ENCODE data around the gene GTSE1. TPM values are rescaled to one million over a fixed set of nuclear protein-coding genes. Genes with fewer than 3 reads are reported as not detected.

Gene GTSE1
- total and polyA plus RNA-seq, 2 of the 13 experiments (the other 11 are each of a cell fraction or from before 2014, with no cell fraction given): 10.7 to 13.5 TPM

DNA sequence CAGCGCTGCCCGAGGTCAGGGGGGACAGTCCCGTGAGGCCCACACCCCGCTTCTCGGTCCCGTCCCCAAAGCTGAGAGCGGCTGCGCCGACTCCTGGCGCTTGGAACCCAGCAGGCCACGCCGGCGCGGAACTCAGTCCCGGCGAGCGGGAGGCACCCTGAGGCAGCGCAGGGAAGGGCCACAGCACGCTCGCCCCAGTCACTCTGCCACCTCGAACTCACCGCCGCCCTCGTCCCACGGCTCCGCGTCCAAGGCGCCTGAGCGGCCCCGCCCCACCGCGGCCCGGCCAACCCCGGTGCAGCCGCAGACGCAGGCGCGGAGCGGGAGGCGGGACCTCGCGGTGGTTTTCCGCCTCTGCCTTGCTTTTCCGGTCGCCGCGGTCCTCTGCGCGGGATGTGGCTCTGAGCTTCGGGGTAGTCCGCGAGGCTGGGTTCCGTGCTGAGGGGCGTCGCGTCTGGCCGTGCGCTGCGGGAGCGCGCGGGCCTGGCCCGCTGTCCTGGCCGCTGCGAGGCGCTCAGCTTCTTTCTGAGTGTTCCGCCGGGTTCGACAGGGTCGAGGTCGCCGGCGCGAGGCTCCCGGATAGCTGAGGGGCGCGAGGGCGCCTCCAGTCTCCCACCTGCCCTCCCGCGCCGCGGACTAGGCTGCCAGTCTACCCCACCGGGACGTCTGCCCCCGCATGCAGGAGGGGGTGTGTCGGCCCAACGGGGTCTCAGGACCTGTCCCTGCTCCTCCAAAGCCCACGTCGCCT, 46.5 kb upstream of the GTSE1 start, which contains the start of gene CDPF1 (continued):
- TF ChIP-seq, protein P1, sequence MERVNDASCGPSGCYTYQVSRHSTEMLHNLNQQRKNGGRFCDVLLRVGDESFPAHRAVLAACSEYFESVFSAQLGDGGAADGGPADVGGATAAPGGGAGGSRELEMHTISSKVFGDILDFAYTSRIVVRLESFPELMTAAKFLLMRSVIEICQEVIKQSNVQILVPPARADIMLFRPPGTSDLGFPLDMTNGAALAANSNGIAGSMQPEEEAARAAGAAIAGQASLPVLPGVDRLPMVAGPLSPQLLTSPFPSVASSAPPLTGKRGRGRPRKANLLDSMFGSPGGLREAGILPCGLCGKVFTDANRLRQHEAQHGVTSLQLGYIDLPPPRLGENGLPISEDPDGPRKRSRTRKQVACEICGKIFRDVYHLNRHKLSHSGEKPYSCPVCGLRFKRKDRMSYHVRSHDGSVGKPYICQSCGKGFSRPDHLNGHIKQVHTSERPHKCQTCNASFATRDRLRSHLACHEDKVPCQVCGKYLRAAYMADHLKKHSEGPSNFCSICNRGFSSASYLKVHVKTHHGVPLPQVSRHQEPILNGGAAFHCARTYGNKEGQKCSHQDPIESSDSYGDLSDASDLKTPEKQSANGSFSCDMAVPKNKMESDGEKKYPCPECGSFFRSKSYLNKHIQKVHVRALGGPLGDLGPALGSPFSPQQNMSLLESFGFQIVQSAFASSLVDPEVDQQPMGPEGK (CRISPR knock-in tag; IDR thresholded peaks at IDR 0.05): peak; percentile 30; the same call in 1 of the 2 replicates
- TF ChIP-seq ARNT2 (CRISPR knock-in tag; IDR thresholded peaks at IDR 0.05; ENCODE audit: low read depth) (peak; percentile 95), MAX (IDR thresholded peaks at IDR 0.05) (peak; percentile 91), ZBTB33 (CRISPR knock-in tag; IDR thresholded peaks at IDR 0.05) (no peak), ZBTB7A (CRISPR knock-in tag; IDR thresholded peaks at IDR 0.05) (peak; percentile 73), ZMAT3 (CRISPR knock-in tag; conservative IDR thresholded peaks at IDR 0.05) (peak; percentile 96), RELA (CRISPR knock-in tag; IDR thresholded peaks at IDR 0.05) (no peak), ZNF44 (CRISPR knock-in tag; IDR thresholded peaks at IDR 0.05) (no peak), ZNF605 (CRISPR knock-in tag; IDR thresholded peaks at IDR 0.05) (no peak; the same call in 1 of the 2 replicates), XBP1 (CRISPR knock-in tag; IDR thresholded peaks at IDR 0.05) (no peak), ZNF530 (CRISPR knock-in tag; IDR thresholded peaks at IDR 0.05; ENCODE audit: low read depth) (no peak), MAFG (CRISPR knock-in tag; IDR thresholded peaks at IDR 0.05) (no peak), CBX1 (IDR thresholded peaks at IDR 0.05; ENCODE audit: low read depth) (peak; percentile 90), ZNF546 (CRISPR knock-in tag; conservative IDR thresholded peaks at IDR 0.05) (peak; percentile 83; the same call in 1 of the 2 replicates), ZNF329 (CRISPR knock-in tag; IDR thresholded peaks at IDR 0.05; ENCODE audit: low read depth) (peak; percentile 88), ZSCAN22 (CRISPR knock-in tag; IDR thresholded peaks at IDR 0.05) (no peak), ZFP36L2 (CRISPR knock-in tag; IDR thresholded peaks at IDR 0.05) (no peak)
- TF ChIP-seq, protein P2, sequence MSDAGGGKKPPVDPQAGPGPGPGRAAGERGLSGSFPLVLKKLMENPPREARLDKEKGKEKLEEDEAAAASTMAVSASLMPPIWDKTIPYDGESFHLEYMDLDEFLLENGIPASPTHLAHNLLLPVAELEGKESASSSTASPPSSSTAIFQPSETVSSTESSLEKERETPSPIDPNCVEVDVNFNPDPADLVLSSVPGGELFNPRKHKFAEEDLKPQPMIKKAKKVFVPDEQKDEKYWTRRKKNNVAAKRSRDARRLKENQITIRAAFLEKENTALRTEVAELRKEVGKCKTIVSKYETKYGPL (CRISPR knock-in tag; IDR thresholded peaks at IDR 0.05): no peak
- TF ChIP-seq, protein P3, sequence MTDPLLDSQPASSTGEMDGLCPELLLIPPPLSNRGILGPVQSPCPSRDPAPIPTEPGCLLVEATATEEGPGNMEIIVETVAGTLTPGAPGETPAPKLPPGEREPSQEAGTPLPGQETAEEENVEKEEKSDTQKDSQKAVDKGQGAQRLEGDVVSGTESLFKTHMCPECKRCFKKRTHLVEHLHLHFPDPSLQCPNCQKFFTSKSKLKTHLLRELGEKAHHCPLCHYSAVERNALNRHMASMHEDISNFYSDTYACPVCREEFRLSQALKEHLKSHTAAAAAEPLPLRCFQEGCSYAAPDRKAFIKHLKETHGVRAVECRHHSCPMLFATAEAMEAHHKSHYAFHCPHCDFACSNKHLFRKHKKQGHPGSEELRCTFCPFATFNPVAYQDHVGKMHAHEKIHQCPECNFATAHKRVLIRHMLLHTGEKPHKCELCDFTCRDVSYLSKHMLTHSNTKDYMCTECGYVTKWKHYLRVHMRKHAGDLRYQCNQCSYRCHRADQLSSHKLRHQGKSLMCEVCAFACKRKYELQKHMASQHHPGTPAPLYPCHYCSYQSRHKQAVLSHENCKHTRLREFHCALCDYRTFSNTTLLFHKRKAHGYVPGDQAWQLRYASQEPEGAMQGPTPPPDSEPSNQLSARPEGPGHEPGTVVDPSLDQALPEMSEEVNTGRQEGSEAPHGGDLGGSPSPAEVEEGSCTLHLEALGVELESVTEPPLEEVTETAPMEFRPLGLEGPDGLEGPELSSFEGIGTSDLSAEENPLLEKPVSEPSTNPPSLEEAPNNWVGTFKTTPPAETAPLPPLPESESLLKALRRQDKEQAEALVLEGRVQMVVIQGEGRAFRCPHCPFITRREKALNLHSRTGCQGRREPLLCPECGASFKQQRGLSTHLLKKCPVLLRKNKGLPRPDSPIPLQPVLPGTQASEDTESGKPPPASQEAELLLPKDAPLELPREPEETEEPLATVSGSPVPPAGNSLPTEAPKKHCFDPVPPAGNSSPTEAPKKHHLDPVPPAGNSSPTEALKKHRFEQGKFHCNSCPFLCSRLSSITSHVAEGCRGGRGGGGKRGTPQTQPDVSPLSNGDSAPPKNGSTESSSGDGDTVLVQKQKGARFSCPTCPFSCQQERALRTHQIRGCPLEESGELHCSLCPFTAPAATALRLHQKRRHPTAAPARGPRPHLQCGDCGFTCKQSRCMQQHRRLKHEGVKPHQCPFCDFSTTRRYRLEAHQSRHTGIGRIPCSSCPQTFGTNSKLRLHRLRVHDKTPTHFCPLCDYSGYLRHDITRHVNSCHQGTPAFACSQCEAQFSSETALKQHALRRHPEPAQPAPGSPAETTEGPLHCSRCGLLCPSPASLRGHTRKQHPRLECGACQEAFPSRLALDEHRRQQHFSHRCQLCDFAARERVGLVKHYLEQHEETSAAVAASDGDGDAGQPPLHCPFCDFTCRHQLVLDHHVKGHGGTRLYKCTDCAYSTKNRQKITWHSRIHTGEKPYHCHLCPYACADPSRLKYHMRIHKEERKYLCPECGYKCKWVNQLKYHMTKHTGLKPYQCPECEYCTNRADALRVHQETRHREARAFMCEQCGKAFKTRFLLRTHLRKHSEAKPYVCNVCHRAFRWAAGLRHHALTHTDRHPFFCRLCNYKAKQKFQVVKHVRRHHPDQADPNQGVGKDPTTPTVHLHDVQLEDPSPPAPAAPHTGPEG (CRISPR knock-in tag; IDR thresholded peaks at IDR 0.05): peak; percentile 95

Measured in HepG2 (cell line).